Astrocyte (in vitro differentiated cells and primary cell): ENCODE results near the gene ZNF30.

Source experiments
- CTCF ChIP-seq: IDR thresholded peaks from 2 replicates; pipeline ENCODE4 v1.5.1; 2011; ENCODE audit warnings: low read depth, mild to moderate bottlenecking, inconsistent platforms, low read length, moderate library complexity; ENCODE audit not compliant: insufficient read depth
- EZH2 ChIP-seq: IDR thresholded peaks from 2 replicates; pipeline ENCODE4 v1.6.1; 2012; ENCODE audit warnings: mild to moderate bottlenecking, low read length, inconsistent platforms; ENCODE audit not compliant: insufficient read depth

- no peak for TF ChIP-seq CTCF
- TF ChIP-seq EZH2 = no peak
Measured at GRCh38 chr19:34988119-34988518, 61.4 kb downstream of the ZNF30 start.
